Left cardiac atrium (tissue), 4 donors: ENCODE measurements around the gene CYB561A3. TPM values are rescaled to one million over a fixed set of nuclear protein-coding genes. Genes with fewer than 3 reads are reported as not detected.

Experiments
- ATAC-seq, 2 donors: fragments of 200-7000 bp; cut with Tn5 transposase; one replicate each; pipeline ENCODE4 v1.9.1; 2020; ENCODE audit warnings: mild to moderate bottlenecking in 2 of 2, moderate library complexity in 2 of 2
- DNase-seq: peaks from one replicate; pipeline ENCODE4 v3.0.0-alpha.2; 2020
- intact Hi-C, 2 donors: fragments of 100-400 bp; cut with DNase I; formaldehyde crosslinking; loops; one replicate each; pipeline versions ENCODE4 v1.14.1 to v1.15.1; 2022 to 2023
- total RNA-seq, 2 donors: library from RNA; stranded (reverse); fragmentation: NEBNext Ultra II Directional; extraction: Animal tissue kit (Norgen Biotek cat#: 25700); gene quantifications; one replicate each; pipeline ENCODE4 v1.2.1, GENCODE V29; 2021
- donor health status: DM: no; HTN: yes; CAD: no.
- donor health status: DM: no; HTN: yes; CAD: no; lungs with severe emphysema.
- donor health status: DM: yes; HTN: yes; CAD: no.
- donor health status: Dilated cardiomyopathy.

CYB561A3 gene
- total RNA-seq, 2 donors from 2014 or later, result 15.7 to 17.0 TPM

DNA sequence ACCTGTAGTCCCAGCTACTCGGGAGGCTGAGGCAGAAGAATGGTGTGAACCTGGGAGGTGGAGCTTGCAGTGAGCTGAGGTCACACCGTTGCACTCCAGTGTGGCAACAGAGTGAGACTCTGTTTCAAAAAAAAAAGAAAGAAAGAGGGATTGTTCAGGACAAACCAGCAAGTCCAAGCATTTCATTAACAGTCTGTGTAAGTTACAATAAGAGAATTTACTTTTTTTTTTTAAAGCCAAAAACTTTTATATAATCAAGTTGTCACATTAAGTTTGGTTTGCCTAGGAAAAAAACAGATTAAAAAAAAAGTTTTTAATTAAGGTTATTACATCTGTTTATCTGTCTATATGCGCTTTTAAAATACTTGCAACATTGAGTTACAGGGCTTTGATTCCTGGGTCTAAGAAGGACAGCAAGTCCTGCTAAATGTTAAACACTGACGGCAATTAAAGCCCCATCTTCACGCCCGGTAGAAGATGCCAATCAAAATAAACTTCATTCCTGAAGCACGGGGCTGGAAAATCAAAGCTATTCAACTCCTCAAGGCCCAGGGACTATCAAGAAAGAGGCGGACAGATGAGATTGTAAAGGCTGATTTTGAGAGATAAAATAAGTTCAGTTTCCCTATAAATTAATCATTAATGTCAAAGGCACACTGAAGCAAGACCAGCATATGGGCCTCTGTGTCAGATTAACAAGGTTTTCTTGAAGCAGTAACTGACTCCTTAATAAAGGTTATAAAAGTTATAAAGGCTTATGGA, 11.2 kb upstream of the CYB561A3 start:
- DNase-seq (no peak), ATAC-seq (no peak)
- intact Hi-C loops, result no loop called here

DNA sequence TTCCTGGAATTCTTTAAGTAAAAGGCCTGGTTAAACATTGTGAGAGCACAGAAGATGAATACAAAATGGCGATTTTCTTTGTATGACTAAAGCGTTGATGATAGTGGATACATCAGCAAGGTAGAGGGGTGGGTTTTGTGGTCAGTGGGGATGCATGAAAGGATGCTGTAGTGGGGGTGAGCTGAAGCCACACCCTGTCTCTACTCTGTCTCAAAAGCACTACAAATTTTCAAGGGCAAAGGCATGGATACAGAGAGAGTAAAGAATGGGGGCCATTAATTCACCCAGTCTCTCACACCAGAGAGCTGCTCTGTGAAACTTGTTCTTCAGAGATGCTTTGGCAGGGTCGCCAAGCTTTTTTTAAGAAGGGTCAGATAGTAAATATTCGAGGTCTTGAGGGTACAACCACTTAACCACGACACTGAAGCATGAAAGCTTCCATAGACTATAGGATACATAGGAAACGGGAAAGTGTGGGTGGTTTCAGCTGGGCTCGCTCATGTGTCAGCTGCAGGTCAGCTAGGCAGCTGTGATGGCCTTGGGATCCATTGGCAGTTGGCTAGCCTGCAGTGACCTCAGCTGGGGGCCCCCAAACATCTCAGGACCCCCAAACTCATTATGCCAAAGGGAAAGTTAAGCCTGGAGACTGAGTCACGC, 8.8 kb upstream of the CYB561A3 start:
- ATAC-seq (no peak), DNase-seq (no peak)
- intact Hi-C loops, result no loop called here

DNA sequence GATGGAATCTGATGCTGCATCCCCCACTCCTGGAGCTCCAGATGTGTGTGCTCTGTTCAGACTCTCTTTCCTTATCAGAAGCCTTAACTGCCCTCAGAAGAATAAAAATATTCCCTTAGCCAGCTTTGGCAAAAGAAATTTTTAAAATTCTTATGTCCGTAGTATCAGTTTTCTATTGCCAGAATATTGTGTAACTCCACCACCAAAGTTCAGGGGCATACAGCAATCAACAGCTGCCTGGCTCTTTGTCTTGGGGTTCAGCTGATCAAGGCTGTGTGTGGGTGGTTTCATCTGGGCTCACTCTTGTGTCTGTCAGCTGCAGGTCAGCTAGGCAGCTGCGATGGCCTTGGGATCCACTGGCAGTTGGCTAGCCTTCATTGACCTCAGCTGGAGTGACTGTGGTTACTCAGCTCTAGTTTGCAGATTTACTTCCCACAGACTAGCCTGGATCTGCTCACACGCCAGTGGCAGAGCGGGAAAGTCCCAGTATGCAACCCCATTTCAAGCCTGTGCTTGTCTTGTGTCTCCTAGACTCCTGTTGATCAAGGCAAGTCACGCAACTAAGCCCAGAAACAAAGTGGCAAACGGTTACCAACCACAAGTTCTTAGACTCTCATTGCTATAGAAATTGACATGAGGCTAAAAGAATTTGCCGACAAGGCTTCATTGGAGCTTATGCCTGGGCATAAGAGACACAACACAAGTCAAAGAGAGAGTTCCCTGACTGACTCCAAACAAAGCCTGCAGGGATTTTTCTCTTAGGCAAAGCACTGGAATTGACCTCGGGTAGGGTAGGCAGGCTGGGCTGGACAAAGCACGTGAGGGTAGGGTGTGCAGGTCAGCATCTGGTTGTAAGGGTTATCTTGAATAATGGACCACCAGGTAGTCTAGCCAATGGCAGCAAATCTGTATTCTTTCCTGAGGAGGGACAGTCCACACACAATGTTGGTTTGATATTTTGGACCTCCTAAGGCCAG, 8.0 kb upstream of the CYB561A3 start:
- intact Hi-C loops, result no loop called here
- ATAC-seq (peak; percentile 93 to 96), DNase-seq (peak; percentile 47)

DNA sequence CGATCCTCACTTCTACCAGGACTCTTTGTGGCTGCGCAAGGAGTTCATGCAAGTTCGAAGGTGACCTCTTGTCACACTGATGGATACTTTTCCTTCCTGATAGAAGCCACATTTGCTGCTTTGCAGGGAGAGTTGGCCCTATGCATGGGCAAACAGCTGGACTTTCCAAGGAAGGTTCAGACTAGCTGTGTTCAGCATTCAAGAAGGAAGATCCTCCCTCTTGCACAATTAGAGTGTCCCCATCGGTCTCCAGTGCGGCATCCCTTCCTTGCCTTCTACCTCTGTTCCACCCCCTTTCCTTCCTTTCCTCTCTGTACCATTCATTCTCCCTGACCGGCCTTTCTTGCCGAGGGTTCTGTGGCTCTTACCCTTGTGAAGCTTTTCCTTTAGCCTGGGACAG, 7.0 kb upstream of the CYB561A3 start:
- DNase-seq, result no peak
- intact Hi-C loops, result no loop called here
- ATAC-seq, result no peak

DNA sequence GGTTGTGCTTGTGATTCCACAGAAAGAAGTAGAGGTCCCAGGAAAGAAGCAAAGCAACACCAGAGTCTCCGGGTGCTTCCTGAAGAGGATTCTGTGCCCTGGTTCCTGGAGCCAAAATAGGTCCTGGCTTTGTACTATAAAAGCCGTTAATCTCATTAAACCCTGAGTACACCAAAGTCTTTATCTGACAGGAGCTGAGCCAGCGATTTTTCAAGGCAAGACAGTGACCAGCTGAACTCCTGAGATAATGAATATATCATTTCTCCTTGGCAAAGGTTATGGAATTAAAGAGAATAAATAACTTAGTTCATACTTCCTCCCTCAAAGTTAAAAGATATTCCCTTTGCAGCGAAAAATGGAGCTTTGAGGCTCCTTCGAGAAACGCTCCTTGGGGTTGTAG, 5.7 kb upstream of the CYB561A3 start:
- ATAC-seq (no peak), DNase-seq (no peak)
- intact Hi-C loops, result no loop called here

DNA sequence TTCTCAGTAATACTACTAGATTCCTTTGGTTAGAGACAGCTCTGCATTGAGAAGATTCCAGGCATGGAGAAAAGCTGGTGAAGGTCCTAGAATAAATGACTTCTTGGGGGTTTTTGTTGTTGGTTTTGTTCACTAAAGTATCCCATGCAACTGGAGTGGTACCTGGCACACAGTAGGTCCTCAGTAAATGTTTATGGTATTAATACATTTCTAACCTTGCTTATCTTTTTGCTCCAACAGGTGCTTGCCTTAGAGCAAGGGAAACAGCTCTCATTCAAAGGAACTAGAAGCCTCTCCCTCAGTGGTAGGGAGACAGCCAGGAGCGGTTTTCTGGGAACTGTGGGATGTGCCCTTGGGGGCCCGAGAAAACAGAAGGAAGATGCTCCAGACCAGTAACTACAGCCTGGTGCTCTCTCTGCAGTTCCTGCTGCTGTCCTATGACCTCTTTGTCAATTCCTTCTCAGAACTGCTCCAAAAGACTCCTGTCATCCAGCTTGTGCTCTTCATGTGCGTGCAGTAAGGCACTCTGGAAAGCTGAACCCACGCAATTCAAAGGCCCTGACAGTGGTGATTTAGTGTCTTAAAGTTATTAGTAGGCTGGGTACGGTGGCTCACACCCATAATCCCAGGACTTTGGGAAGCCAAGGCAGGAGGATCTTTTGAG, 2.5 kb upstream of the CYB561A3 start:
- intact Hi-C loops, result no loop called here
- no peak for DNase-seq
- ATAC-seq, result no peak

DNA sequence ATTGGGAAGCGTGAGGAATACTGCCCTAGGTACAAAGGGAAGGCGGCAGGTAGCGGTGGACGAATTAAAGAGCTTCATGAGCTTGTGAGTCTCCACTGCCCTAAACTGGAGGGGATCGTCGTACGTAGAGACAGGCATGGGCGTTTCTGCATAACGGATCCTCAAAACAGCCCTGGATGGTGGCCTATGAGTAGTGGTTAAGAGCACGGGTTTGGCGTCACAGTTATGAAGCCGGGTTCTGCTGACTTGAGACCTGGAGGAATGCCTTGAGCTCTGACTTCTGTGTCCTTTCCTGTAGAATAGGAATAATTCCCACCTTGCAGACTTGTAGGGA, 827 bp upstream of the CYB561A3 start:
- peak in 1 of 2 donors; percentile 7 for ATAC-seq
- no peak for DNase-seq
- intact Hi-C loops, result no loop called here

DNA sequence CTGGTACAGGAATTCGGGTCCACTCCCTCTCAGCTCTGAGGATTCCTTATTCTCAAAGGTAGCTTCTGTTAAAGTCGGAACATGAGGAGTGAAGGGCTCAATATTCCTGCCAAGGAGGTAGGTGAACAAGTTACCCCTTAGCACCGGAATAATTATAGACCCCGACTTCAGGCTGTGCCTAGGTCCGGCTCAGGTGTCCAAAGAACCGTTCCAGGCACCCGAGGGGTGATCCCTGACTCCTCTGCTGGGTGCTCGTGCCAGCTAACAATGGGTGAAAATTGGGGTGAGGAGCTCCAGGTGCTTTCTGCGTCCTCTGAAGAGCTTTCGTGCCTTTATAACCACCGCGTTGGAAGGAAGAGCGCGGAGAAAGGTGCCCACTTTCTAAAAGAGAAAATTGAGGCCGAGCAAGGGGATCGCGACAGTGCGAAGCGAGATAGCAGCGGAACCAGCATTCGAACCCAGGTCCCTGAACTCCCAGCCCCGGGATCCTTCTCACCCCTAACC, 393 bp downstream of the CYB561A3 start:
- DNase-seq (no peak), ATAC-seq (no peak)
- intact Hi-C loops, result no loop called here

DNA sequence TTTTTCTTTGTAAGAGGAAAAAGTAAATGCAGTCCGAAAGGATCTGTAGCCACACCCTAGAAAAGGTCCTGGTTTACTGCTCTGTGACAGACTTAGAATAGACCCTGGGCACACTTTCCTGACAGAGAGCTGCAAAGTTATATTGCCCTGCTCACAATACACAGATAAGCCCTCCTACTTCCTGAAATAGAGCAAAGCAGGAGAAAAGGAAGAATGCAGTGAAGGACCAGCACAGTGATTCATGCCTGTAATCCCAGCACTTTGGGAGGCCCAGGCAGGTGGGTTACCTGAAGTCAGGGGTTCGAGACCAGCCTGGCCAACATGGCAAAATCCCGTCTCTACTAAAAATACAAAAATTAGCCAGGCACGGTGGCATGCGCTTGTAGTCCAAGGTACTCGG, 2.2 kb downstream of the CYB561A3 start:
- intact Hi-C loops, result no loop called here
- no peak for ATAC-seq

DNA sequence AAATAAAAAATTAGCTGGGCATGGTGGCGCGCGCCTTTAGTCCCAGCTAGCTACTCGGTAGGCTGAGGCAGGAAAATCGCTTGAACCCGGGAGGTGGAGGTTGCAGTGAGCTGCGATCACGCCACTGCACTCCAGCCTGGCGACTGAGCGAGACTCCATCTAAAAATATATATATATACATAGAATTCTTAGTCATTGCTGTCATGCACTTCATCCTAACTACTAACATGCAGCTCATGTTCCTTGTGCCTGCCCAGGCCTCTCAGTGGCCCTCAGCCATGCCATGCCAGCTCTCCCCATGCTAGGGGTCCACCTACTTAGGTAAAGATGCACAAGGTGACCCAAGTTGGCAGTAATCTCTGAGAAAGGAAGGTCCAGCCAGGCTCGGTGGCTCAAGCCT, 3.1 kb downstream of the CYB561A3 start:
- no peak for ATAC-seq
- no peak for DNase-seq
- intact Hi-C loops, result no loop called here

More for the DNA sequence above, 2.2 kb downstream of the CYB561A3 start:
- DNase-seq, result no peak

DNA sequence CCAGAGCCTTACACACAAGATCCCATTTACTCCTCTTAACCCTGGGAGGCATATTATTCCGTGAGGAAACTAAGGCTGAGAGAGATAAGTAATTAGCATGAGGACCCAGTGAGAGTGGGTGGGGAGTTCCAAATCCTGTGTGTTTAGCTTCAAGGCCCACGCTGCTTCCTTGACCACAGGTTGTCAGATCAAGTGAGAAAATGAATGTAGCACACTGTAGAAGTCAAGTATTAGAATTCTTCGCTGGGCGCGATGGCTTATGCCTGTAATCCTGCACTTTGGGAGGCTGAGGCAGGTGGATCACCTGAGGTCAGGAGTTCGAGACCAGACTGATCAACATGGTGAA, 3.8 kb downstream of the CYB561A3 start:
- no peak for DNase-seq
- intact Hi-C loops, result no loop called here
- no peak for ATAC-seq

DNA sequence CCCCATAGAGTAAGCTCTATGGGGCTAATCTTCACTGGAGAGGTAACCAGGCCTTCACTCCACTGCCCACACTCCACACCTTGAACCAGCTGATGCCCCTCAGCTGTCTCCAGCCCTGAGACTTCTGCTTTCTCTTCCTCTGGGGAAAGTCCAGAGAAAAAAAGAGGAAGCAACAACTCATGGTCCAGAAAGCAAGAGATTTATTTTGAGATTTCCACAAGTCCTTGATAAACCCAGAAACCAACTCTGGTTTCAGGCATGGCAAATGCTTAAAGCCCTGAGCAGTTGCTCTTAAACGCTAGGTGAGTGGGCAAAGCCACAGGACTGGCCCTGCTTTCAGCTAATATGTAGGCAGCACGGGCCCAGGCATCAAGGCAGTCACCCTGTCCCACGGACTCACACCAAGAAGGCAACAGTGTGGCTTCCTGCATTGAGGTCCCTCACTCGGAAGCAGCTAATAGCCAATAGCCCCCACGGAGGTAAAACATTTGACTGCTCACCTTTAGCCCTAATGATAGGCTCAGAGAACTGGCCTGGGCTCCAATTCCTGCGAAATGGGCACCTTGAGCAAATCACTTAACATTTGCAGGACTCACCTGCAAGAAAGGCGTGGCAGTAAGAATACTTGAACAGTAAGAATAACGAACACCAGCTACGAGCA, 4.3 kb downstream of the CYB561A3 start:
- ATAC-seq, result no peak
- intact Hi-C loops, result no loop called here
- DNase-seq, result no peak

DNA sequence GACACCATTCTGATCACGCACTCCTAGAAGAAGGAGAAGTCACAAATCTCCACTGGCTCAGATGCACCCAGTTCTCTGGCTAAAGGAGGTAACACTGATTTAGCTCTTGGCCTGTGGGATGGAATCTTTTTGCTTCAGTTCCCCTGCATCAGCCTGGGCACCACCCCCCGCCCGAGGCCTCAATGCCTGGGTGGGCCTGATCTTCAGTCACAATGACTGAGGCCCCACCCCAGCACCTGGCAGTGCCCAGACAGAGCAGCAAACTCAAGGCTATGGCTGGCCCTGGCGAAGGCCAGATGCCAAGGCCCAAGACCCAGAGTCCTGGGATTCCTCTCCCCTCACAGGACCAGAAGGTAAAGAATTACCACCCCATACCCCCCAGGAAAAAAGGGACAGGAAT, 5.0 kb downstream of the CYB561A3 start:
- ATAC-seq, result no peak
- no peak for DNase-seq
- intact Hi-C loops, result no loop called here

DNA sequence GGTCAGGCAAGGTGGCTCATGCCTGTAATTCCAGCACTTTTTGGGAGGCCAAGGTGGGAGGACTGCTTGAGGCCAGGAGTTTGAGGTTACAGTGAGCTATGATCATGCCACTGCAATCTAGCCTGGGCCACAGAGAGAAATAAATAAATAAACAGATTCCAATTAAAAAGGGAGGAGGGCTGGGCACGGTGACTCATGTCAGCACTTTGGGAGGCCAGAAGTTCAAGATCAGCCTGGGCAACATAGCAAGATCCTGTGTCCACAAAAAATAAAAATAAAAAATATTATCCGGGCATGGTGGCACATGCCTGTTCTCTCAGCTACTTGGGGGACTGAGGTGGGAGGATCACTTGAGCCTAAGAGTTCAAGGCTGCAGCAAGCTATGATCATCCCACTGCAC, 7.5 kb downstream of the CYB561A3 start:
- ATAC-seq (no peak), DNase-seq (no peak)
- intact Hi-C loops, result no loop called here

DNA sequence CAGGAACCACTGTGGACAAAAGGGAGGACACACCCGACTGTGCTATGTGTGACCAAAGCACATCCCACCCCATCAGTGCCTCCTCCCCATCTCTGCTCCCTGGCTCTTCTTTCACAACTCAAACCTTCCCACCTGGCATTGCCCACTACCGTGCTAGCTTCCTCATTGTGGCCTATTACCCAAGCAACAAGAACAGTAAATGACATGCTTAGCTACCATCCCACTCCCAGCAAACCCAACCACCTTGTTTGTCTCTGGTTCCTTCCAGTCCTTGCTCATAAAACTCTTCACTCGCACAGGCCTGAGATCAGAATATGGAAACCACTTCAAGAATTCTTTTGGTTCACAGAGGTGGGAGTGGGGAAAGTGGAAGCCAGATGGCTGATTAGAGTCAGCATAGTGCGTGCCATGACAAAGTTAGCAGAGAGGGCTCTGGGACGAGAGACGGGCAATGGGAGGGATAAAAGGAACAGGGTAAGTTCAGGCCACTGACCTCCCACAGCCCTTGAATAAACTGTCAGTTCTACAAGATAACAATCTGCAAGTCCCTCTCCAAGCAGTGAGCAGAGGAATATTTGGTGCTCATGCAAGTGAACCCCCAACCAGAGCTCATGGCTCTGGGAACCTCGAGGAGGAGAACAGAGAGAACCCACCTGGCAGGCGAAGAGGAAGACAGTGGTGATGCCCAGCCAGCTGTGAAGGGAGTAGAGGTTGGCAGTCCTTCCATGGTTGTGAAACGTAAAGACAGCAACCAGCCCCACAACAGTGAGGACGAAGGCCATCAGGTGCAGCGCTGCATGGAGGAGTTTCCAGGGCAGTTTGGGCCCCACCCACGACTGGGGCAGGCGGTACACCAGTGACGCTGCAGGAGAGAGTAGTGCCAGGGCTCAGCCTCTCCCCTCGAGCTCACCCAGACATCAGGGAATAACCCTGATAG, 8.3 kb downstream of the CYB561A3 start:
- intact Hi-C loops, result no loop called here
- ATAC-seq (peak; percentile 7 to 34), DNase-seq (no peak)

DNA sequence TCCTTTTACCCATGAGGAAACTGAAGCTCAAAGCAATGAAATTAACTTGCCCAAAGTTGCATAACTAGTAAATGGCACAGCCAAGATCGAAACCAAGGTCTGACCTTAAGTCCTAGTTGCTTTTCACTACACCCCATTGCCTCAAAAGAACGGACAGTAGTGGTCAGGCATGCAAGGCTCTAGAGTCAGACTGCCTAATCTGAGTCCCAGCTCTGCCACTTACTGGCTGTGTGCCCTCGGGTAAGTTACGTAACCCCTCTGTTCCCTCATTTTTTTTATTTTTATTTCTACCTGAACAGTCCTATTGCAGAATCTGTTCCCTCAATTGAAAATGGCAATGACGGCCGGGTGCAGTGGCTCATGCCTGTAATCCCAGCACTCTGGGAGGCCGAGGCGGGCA, 9.6 kb downstream of the CYB561A3 start:
- no peak for ATAC-seq
- intact Hi-C loops, result no loop called here

DNA sequence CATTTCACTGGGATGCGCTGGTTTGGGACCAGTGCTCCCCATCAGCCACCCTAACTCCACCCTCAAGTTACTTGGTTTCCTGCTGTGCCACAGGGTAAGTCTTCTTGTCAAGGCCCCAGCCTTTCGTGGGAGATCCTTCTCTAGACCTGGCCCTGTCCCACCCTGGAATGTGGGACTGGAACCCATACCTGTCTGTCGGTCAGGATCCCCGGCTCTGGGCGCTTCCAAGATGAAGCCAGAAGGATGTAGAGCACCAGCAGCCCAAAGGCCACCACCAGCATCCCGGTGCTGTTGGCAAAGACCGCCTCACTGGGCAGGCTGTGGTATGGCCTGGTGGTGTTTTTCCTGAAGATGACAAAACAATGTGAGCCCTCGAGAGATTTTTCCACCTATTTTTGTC, 10.9 kb downstream of the CYB561A3 start:
- intact Hi-C loops, result no loop called here
- no peak for ATAC-seq
- DNase-seq, result no peak

More for the DNA sequence above, 9.6 kb downstream of the CYB561A3 start:
- no peak for DNase-seq

DNA sequence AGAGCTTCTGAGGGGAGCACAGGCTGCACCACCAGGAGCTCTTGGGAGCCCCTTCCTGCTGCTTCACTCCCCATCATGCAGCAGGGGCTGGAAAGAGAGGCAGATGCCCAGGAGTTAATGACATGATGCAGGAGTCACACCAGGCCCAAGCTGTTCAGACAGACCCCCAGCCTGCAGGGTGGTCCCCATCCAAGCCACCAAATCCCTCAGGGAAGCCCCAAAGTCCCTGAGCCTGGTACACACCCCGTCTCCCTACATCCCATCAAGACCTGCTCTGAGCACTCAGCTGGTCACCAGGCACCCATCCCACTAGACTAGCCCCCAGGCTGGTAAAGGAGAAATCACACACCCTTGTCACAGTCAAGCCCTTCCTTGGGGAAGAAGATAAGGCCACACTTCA, 11.3 kb downstream of the CYB561A3 start:
- no peak for DNase-seq
- intact Hi-C loops, result no loop called here
- ATAC-seq, result no peak
